Stimulated activated CD4-positive, alpha-beta T cell treated with anti-CD3 and anti-CD28 coated beads, Interleukin-12 subunit alpha, Interleukin-12 subunit beta, amount 100 ng/mL, for 4 hours (primary cell): ENCODE results near the gene PCAT7.

ENCODE experiments used
- DNase-seq: peaks from one replicate; pipeline ENCODE4 v3.0.0-alpha.2; 2020

The PCAT7 gene

GRCh38 chr9:94606646-94607422 lies 52.0 kb downstream of the PCAT7 start:
- DNase-seq: no peak

DNA sequence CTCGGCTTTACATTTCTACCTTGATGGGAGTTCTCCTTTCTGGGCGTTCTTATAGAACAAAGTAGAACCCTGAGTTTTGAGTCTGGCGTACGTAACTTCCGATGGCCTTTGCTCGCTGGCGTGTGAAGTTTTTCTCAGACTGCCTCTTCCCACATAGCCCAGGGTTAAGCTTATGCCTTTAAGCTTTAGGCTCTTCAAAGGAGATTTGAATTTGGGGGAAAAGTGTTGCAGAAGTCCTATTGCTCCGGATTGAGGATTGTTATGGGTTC lies 52.5 kb downstream of the PCAT7 start:
- no peak for DNase-seq

- DNase-seq: no peak
These were observed 55.3 kb downstream of the PCAT7 start for GRCh38 chr9:94610181-94610606.

- DNase-seq: peak; percentile 27
These were observed 56.8 kb downstream of the PCAT7 start for GRCh38 chr9:94611638-94612068.

- no peak for DNase-seq
These were observed 57.2 kb downstream of the PCAT7 start for GRCh38 chr9:94612071-94612470.

GRCh38 chr9:94613003-94613402 lies 58.1 kb downstream of the PCAT7 start:
- no peak for DNase-seq

- no peak for DNase-seq
These were observed 64.1 kb downstream of the PCAT7 start for GRCh38 chr9:94619026-94619425.
